Left colon (tissue), 2 donors: Measurements from ENCODE around the gene AKR1B1. TPM values are rescaled to one million over a fixed set of nuclear protein-coding genes. Genes with fewer than 3 reads are reported as not detected.
A peak's percentile ranks its signal among the peaks of the same experiment; 100 is the strongest.
"Not testable (repeated sequence)": the region's sequence is repeated elsewhere in the genome, so short reads cannot be mapped to it uniquely, and the experiment has no call there.

ENCODE experiments used
- ATAC-seq: fragments of 200-7000 bp; cut with Tn5 transposase; one replicate; pipeline ENCODE4 v1.9.1; 2020; ENCODE audit warnings: mild to moderate bottlenecking, moderate library complexity
- DNase-seq, 2 donors: peaks; one replicate each; pipeline ENCODE4 v3.0.0-alpha.2; 2020
- intact Hi-C, 2 donors: fragments of 100-400 bp; cut with DNase I in 1 of 2; cut with micrococcal nuclease in 1 of 2; formaldehyde crosslinking; loops; one replicate each; pipeline versions ENCODE4 v1.11.2 to v1.14.0; 2022; cut with DNase I, micrococcal nuclease
- long read RNA-seq: library from polyadenylated mRNA; unstranded; transcript quantifications from one replicate; pipeline ENCODE4 v2.0.0, GENCODE V29; 2021
- total RNA-seq, 2 donors: library from RNA; stranded (reverse); fragmentation: NEBNext Ultra II Directional; extraction: Animal tissue kit (Norgen Biotek cat#: 25700); gene quantifications; one replicate each; pipeline ENCODE4 v1.2.1, GENCODE V29; 2021
- donor health status: DM: no; HTN: no; CAD: no.
- donor health status: DM: yes; HTN: yes; CAD: no.

AKR1B1 gene
- total RNA-seq, result 10 to 100 TPM; 12.7 to 26.8 TPM
- long read RNA-seq, transcript AKR1B1-201 (10 exons, 1,409 nt), result major isoform, 11 of 16 reads
- long read RNA-seq, partial matches to known transcripts, result 0 of 16 reads
- long read RNA-seq, other reads (novel, unspliced or antisense), result 3 of 16 reads

GRCh38 chr7:134458806-134459698, at the start of gene AKR1B1:
TSS of gene AKR1B1 (minus strand) at chr7:134459100. CDS start at chr7:134459062, 38 bp downstream.
- DNase-seq, result peak; percentile 88 to 90
- intact Hi-C loops, result no loop called here
- peak; percentile 96 for ATAC-seq

GRCh38 chr7:134505856-134506255, 47.0 kb upstream of the AKR1B1 start:
- intact Hi-C loops, result no loop called here
- DNase-seq (no peak), ATAC-seq (no peak)

- ATAC-seq (no peak), DNase-seq (no peak)
Measured at GRCh38 chr7:134504660-134505164, 45.8 kb upstream of the AKR1B1 start.

GRCh38 chr7:134502463-134503371, 43.8 kb upstream of the AKR1B1 start:
- ATAC-seq, result no peak
- peak in 1 of 2 donors; percentile 31 for DNase-seq
- intact Hi-C loops, result no loop called here

More at GRCh38 chr7:134504660-134505164, 45.8 kb upstream of the AKR1B1 start:
- intact Hi-C loops, result no loop called here

- DNase-seq (no peak), ATAC-seq (no peak)
- intact Hi-C loops, result no loop called here
Measured at GRCh38 chr7:134500982-134501381, 42.1 kb upstream of the AKR1B1 start.

GRCh38 chr7:134500406-134500805, 41.5 kb upstream of the AKR1B1 start:
- intact Hi-C loops, result no loop called here
- DNase-seq (no peak), ATAC-seq (no peak)

GRCh38 chr7:134495546-134495945, 36.6 kb upstream of the AKR1B1 start:
- intact Hi-C loops, result no loop called here
- no peak for ATAC-seq
- no peak for DNase-seq

- ATAC-seq (no peak), DNase-seq (no peak)
- intact Hi-C loops, result no loop called here
Measured at GRCh38 chr7:134493091-134493490, 34.2 kb upstream of the AKR1B1 start.

- intact Hi-C loops, ATAC-seq, DNase-seq: not testable (repeated sequence)
Measured at GRCh38 chr7:134487721-134488120, 28.8 kb upstream of the AKR1B1 start.

- ATAC-seq, result no peak
- intact Hi-C loops, result no loop called here
- no peak for DNase-seq
Measured at GRCh38 chr7:134485203-134485602, 26.3 kb upstream of the AKR1B1 start.

- intact Hi-C loops, result no loop called here
- no peak for DNase-seq
- no peak for ATAC-seq
Measured at GRCh38 chr7:134483296-134483695, 24.4 kb upstream of the AKR1B1 start.

GRCh38 chr7:134482858-134483257, 24.0 kb upstream of the AKR1B1 start:
- DNase-seq, result no peak
- no peak for ATAC-seq
- intact Hi-C loops, result no loop called here

- intact Hi-C loops, result no loop called here
- ATAC-seq, result no peak
- DNase-seq, result no peak
Measured at GRCh38 chr7:134481167-134481566, 22.3 kb upstream of the AKR1B1 start.

- DNase-seq (no peak), ATAC-seq (no peak)
- intact Hi-C loops, result no loop called here
Measured at GRCh38 chr7:134480730-134481129, 21.8 kb upstream of the AKR1B1 start.

- intact Hi-C loops, result no loop called here
- DNase-seq (no peak), ATAC-seq (no peak)
Measured at GRCh38 chr7:134480202-134480601, 21.3 kb upstream of the AKR1B1 start.

- DNase-seq, result no peak
- intact Hi-C loops, result no loop called here
- ATAC-seq, result no peak
Measured at GRCh38 chr7:134478707-134479106, 19.8 kb upstream of the AKR1B1 start.

- DNase-seq (no peak), ATAC-seq (no peak)
- intact Hi-C loops, result no loop called here
Measured at GRCh38 chr7:134477954-134478353, 19.1 kb upstream of the AKR1B1 start.

GRCh38 chr7:134476044-134476443, 17.1 kb upstream of the AKR1B1 start:
- intact Hi-C loops, result no loop called here
- ATAC-seq, result no peak
- DNase-seq, result no peak

GRCh38 chr7:134474828-134475227, 15.9 kb upstream of the AKR1B1 start:
- ATAC-seq (no peak), DNase-seq (no peak)
- intact Hi-C loops, result no loop called here
